GM18508 (cell line): ENCODE data around the gene TSGA10.

Experiments used
- ATAC-seq: cut with Tn5 transposase; IDR thresholded peaks from one replicate; pipeline ENCODE4 v1.9.1; 2021; ENCODE audit warnings: moderate number of reproducible peaks; ENCODE audit not compliant: insufficient read depth, unreplicated experiment

TSGA10 gene

DNA sequence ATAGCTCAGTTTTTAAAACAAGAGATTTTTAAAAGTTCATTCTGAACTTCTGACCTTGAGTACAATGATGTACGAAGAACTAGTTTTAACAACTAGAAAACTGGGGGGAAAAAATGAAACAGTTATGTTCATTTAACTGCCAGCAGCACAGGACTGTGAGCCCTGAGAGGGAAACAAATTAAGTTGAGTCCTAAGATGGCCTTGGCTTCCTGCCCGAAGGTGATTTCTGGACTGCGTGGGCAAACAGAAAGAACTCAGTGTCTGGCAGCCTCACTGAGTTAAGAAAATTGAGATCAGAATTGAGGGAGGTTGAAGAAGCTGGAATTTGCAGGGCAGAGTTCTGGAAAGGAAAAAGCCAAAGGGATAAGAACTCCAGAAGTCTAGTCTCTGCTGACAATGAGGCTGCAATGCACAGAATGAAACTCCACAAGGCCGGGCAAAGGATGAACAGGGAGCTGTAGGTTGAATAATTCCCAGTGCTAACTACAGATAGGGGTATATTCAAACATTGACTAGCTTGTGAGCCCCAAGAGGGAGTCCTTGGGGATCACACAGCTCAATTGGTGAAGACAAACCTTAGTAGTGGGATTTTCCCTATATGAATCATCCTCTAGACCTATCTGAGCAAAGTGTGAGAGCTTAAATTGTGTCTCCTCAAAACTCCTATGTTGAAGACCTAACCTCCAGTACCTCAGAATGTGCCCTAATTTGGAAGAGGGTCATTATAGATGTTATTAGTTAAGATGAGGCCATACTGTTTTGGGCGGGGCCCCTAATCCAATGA, 205.6 kb downstream of the TSGA10 start:
- no peak for ATAC-seq

DNA sequence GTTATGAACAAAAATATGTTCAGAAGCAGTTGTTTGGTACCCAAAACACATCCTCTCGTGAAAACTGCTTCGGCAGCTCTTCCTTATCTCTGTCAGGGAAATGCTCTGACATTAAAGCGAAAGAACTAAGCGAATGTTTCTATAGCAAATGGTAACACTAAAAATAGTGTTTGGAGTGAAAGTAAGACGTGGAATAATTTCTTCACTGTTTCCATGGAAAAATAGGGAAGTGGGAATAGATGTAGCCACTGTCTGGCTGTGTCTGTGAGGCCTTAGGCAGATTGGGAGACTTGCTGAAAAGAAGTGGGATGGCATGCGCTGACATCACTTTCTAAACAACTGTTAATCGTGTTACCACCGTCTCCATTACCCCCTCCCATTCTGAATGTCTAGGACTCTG, 207.2 kb downstream of the TSGA10 start:
- no peak for ATAC-seq
